Measurements from ENCODE around the gene TMEM175. TPM values are rescaled to one million over a fixed set of nuclear protein-coding genes. Genes with fewer than 3 reads are reported as not detected.

Gene TMEM175
- total and polyA plus RNA-seq, 2 donors (not counting 1 experiment from before 2014, with no cell fraction given): 44.4 to 432 TPM

DNA sequence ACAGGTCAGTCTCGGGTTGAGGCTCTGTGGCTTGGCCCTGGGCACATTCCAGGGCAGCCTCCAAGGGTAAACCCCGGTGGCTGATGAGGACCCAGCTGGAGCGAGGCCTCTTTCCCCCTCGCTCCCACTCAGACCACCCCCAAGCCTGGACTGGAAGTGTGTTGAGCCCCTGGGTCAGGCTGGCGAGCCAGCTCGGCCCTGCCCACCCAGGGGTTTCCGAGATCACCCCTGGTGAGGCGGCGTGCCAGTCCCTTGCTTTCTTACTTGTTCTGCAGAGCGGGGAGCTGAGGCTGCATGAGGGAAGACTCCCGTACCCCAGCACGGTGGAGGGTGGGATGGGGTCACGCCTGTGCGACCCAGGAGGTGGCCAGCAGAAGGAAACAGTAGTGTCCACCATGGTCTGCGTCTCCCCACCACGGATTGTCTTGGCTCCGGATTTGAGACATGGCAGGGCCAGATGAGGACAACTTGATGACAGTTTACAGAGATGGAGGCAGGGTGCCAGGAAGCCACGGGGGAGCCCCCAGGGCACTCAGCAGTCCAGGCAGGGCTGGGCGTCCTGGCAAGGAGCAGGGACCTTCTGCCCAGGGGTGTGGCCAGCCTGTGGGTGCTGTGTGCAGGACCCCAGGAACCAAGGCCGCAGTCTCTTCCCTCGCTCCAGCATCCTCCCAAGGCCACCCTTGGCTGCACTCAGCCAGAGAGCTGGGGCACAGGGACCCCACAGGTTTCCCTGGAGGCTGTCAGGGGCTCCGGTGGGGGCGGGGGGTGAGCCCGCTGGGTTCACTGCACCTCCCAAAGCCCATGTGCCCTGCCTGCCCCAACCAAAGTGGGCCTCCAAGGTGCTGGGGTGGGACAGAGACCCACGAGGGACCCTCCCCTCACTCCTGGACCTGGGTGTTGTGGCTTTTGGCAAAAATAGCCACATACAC lies 72.6 kb downstream of the TMEM175 start:
- TF ChIP-seq EZH2 (IDR thresholded peaks at IDR 0.05; ENCODE audit: borderline replicate concordance, insufficient read depth, low read depth, low read length, poor library complexity, severe bottlenecking): no peak
- TF ChIP-seq, protein P1, sequence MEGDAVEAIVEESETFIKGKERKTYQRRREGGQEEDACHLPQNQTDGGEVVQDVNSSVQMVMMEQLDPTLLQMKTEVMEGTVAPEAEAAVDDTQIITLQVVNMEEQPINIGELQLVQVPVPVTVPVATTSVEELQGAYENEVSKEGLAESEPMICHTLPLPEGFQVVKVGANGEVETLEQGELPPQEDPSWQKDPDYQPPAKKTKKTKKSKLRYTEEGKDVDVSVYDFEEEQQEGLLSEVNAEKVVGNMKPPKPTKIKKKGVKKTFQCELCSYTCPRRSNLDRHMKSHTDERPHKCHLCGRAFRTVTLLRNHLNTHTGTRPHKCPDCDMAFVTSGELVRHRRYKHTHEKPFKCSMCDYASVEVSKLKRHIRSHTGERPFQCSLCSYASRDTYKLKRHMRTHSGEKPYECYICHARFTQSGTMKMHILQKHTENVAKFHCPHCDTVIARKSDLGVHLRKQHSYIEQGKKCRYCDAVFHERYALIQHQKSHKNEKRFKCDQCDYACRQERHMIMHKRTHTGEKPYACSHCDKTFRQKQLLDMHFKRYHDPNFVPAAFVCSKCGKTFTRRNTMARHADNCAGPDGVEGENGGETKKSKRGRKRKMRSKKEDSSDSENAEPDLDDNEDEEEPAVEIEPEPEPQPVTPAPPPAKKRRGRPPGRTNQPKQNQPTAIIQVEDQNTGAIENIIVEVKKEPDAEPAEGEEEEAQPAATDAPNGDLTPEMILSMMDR (IDR thresholded peaks at IDR 0.05): no peak
- ATAC-seq (ENCODE audit: low read depth): no peak
- Mint-ChIP-seq H3K4me1 (peaks cover 22% of the 10 kb centered on the region), H3K9me3 (ENCODE audit: insufficient read depth) (peaks cover 3% of the 10 kb centered on the region), H3K27ac (peak overlapping the region; percentile 10), H3K4me3 (no peak overlapping the region), H3K27me3 (peaks cover 42% of the 10 kb centered on the region)
- 88% methylated on average over 25 of the region's 25 CpGs for WGBS (ENCODE audit: insufficient coverage)
- peaks cover 0 to 36% (median 0%) of the 10 kb centered on the region in 3 donors for H3K9me3 ChIP-seq (ENCODE audit: control extremely low read depth in 1 of 3, control insufficient read depth in 2 of 3, insufficient read depth in 1 of 3, low read length in 2 of 3)
- no peak for DNase-seq
- H3K27me3 ChIP-seq (replicated peaks in 1 of 4; ENCODE audit: control extremely low read depth in 1 of 4, control insufficient read depth in 3 of 4, insufficient read depth in 4 of 4, low read length in 3 of 4): peaks cover 0 to 68% (median 32%) of the 10 kb centered on the region in 4 experiments
- H3K4me2 ChIP-seq (replicated peaks; ENCODE audit: low read depth, low read length, poor library complexity, severe bottlenecking): no peak overlapping the region
- CTCF ChIA-PET: interaction anchor here (1.0 kb wide), 1 partner anchor 262 kb away, joined by 3 read pairs; no protein-coding TSS in a partner anchor
- intact Hi-C loops (cut with micrococcal nuclease): loop anchor here (5.0 kb wide), 2 partner anchors 68 to 577 kb away; no protein-coding TSS in a partner anchor
- H3K4me3 ChIP-seq (ENCODE audit: control extremely low read depth in 1 of 5, extremely low read depth in 1 of 5, insufficient read depth in 1 of 5, low read depth in 2 of 5, low read length in 4 of 5): no peak overlapping the region
- no peak overlapping the region for H3K9ac ChIP-seq (ENCODE audit: low read length)
- H3K79me2 ChIP-seq (ENCODE audit: control insufficient read depth, insufficient read depth, low read length): no peaks in the 10 kb centered on the region
- peaks cover 26 to 37% of the 10 kb centered on the region in 2 donors for H3K4me1 ChIP-seq (ENCODE audit: control insufficient read depth in 2 of 2, insufficient read depth in 2 of 2, low read length in 2 of 2)
- H3K36me3 ChIP-seq (replicated peaks in 1 of 2; ENCODE audit: control extremely low read depth in 1 of 2, control insufficient read depth in 1 of 2, extremely low read depth in 1 of 2, insufficient read depth in 2 of 2, low read length in 1 of 2): no peaks in the 10 kb centered on the region
- no peak overlapping the region for H3K27ac ChIP-seq (ENCODE audit: low read length in 2 of 2)
- H2AFZ ChIP-seq (ENCODE audit: insufficient read depth, low read depth, low read length, poor library complexity, severe bottlenecking): no peak overlapping the region
- POLR2A ChIA-PET: no interaction called here
- no peaks in the 10 kb centered on the region for H4K20me1 ChIP-seq (ENCODE audit: control insufficient read depth, insufficient read depth, low read length, poor library complexity, severe bottlenecking)

DNA sequence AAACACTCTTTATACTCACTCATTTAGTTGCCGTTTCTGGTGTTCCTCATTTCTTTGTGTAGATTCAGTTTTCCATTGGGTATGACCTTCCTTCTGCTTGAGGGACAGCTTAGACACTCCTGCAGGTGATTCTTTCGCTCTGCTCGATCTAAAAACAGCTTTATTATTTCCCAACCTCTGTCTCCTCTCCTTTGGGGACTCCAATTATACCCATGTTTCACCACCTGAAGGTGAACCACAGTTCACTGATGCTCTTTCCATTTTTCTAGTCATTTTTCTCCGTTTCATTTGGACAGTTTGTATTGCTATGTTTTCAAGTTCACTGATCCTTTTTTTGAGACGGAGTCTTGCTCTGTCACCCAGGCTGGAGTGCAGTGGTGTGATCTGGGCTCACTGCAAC lies 74.6 kb downstream of the TMEM175 start:
- Mint-ChIP-seq H3K4me1 (peaks cover 19% of the 10 kb centered on the region), H3K9me3 (ENCODE audit: insufficient read depth) (peaks cover 3% of the 10 kb centered on the region), H3K27me3 (peaks cover 42% of the 10 kb centered on the region), H3K27ac (no peak overlapping the region), H3K4me3 (no peak overlapping the region)
- TF ChIP-seq, protein P1 (IDR thresholded peaks at IDR 0.05): no peak
- no peak for TF ChIP-seq EZH2 (IDR thresholded peaks at IDR 0.05; ENCODE audit: borderline replicate concordance, insufficient read depth, low read depth, low read length, poor library complexity, severe bottlenecking)
- Histone ChIP-seq H3K9me3 (ENCODE audit: control extremely low read depth in 1 of 3, control insufficient read depth in 2 of 3, insufficient read depth in 1 of 3, low read length in 2 of 3) (peaks cover 0 to 20% (median 0%) of the 10 kb centered on the region in 3 donors), H3K27me3 (replicated peaks in 1 of 4; ENCODE audit: control extremely low read depth in 1 of 4, control insufficient read depth in 3 of 4, insufficient read depth in 4 of 4, low read length in 3 of 4) (peaks cover 0 to 48% (median 25%) of the 10 kb centered on the region in 4 experiments), H2AFZ (ENCODE audit: insufficient read depth, low read depth, low read length, poor library complexity, severe bottlenecking) (no peak overlapping the region), H3K4me2 (replicated peaks; ENCODE audit: low read depth, low read length, poor library complexity, severe bottlenecking) (no peak overlapping the region), H3K27ac (ENCODE audit: low read length in 2 of 2) (no peak overlapping the region), H4K20me1 (ENCODE audit: control insufficient read depth, insufficient read depth, low read length, poor library complexity, severe bottlenecking) (no peaks in the 10 kb centered on the region), H3K4me3 (ENCODE audit: control extremely low read depth in 1 of 5, extremely low read depth in 1 of 5, insufficient read depth in 1 of 5, low read depth in 2 of 5, low read length in 4 of 5) (no peak overlapping the region), H3K36me3 (replicated peaks in 1 of 2; ENCODE audit: control extremely low read depth in 1 of 2, control insufficient read depth in 1 of 2, extremely low read depth in 1 of 2, insufficient read depth in 2 of 2, low read length in 1 of 2) (no peaks in the 10 kb centered on the region), H3K9ac (ENCODE audit: low read length) (no peak overlapping the region), H3K4me1 (ENCODE audit: control insufficient read depth in 2 of 2, insufficient read depth in 2 of 2, low read length in 2 of 2) (peaks cover 25 to 38% of the 10 kb centered on the region in 2 donors), H3K79me2 (ENCODE audit: control insufficient read depth, insufficient read depth, low read length) (no peaks in the 10 kb centered on the region)
- intact Hi-C loops (cut with micrococcal nuclease): loop anchor here (5.0 kb wide), 2 partner anchors 70 to 575 kb away; no protein-coding TSS in a partner anchor
- ChIA-PET CTCF (interaction anchor here (0.7 kb wide), 1 partner anchor 84 kb away, joined by 3 read pairs; no protein-coding TSS in a partner anchor), POLR2A (no interaction called here)
- DNase-seq (no peak), ATAC-seq (ENCODE audit: low read depth) (no peak)
- WGBS (ENCODE audit: insufficient coverage): 85% methylated on average over 4 of the region's 5 CpGs
